Prostate gland (tissue), 2 donors: ENCODE results near the gene ADAMTS17. TPM values are rescaled to one million over a fixed set of nuclear protein-coding genes. Genes with fewer than 3 reads are reported as not detected.

Source experiments
- DNase-seq: peaks from one replicate; pipeline ENCODE4 v3.0.0-alpha.2; 2019; ENCODE audit warnings: low spot score
- H3K27ac ChIP-seq, 2 donors: fragments of 200-600 bp; sonication (generic); 2 replicates each; pipeline ENCODE4 v1.5.1; 2017 to 2019
- H3K27me3 ChIP-seq: fragments of 200-600 bp; sonication (generic); replicated peaks from 2 replicates; pipeline ENCODE4 v1.5.1; 2019; ENCODE audit not compliant: insufficient read depth
- H3K36me3 ChIP-seq, 2 donors: fragments of 200-600 bp; sonication (generic); 1 replicate in 1 of 2; 2 replicates in 1 of 2; pipeline versions ENCODE4 v1.5.1 to v1.8.1; 2017 to 2019
- H3K4me1 ChIP-seq: fragments of 200-600 bp; sonication (generic); replicated peaks from 2 replicates; pipeline ENCODE4 v1.5.1; 2019
- H3K4me3 ChIP-seq, 2 donors: fragments of 200-600 bp; sonication (generic); 2 replicates each; pipeline ENCODE4 v1.5.1; 2017 to 2019
- H3K9me3 ChIP-seq: fragments of 200-600 bp; sonication (generic); 2 replicates; pipeline ENCODE4 v1.5.1; 2017
- CTCF ChIP-seq, 4 experiments: fragments of 200-600 bp in 2 of 4; fragments of 450-650 bp in 2 of 4; sonication (generic) in 2 of 4; IDR thresholded peaks; 1 replicate in 3 of 4; 2 replicates in 1 of 4; pipeline ENCODE4 v1.5.1; 2016 to 2019; ENCODE audit warnings: antibody characterized with exemption in 4 of 4, mild to moderate bottlenecking in 2 of 4, moderate library complexity in 2 of 4
- POLR2A ChIP-seq: fragments of 450-650 bp; IDR thresholded peaks from one replicate; pipeline ENCODE4 v1.6.1; 2016; ENCODE audit warnings: antibody characterized with exemption, mild to moderate bottlenecking
- POLR2AphosphoS5 ChIP-seq: sonication (generic); formaldehyde crosslinking; IDR thresholded peaks from one replicate; pipeline ENCODE4 v1.6.1; 2017; ENCODE audit warnings: antibody characterized with exemption
- WGBS: methylation state at CpG from one replicate; pipeline ENCODE4 v1.1.5; 2018; 5-methylcytosine and 5-hydroxymethylcytosine counted together
- intact Hi-C: fragments of 100-400 bp; cut with DNase I; formaldehyde crosslinking; loops from one replicate; pipeline ENCODE4 v1.14.2; 2022
- total RNA-seq, 2 donors: library from RNA; depleted of rRNA; stranded (reverse); fragments of >200 nt; gene quantifications; one replicate each; pipeline ENCODE4 v1.1.0, GENCODE V29; 2016

The ADAMTS17 gene
- total RNA-seq, 2 donors from 2014 or later: 2.7 to 5.6 TPM

GRCh38 chr15:100052716-100053473 is 288.9 kb downstream of the ADAMTS17 start:
- intact Hi-C loops: no loop called here
- no peaks in the 10 kb centered on the region for H3K4me1 ChIP-seq
- DNase-seq: no peak
- TF ChIP-seq POLR2A (no peak), CTCF (IDR thresholded peaks at IDR 0.05) (no peak), POLR2AphosphoS5 (no peak)
- no peak overlapping the region for H3K4me3 ChIP-seq
- no peak overlapping the region for H3K27ac ChIP-seq
- no peaks in the 10 kb centered on the region for H3K9me3 ChIP-seq
- no peaks in the 10 kb centered on the region for H3K27me3 ChIP-seq
- WGBS: 73% methylated on average over 19 of the region's 19 CpGs
- H3K36me3 ChIP-seq: no peaks in the 10 kb centered on the region

GRCh38 chr15:100050877-100051786 is 290.6 kb downstream of the ADAMTS17 start:
- Histone ChIP-seq H3K4me1 (no peaks in the 10 kb centered on the region), H3K27ac (no peak overlapping the region), H3K9me3 (no peaks in the 10 kb centered on the region), H3K27me3 (no peaks in the 10 kb centered on the region), H3K4me3 (no peak overlapping the region), H3K36me3 (no peaks in the 10 kb centered on the region)
- 87% methylated on average over 19 of the region's 19 CpGs for WGBS
- TF ChIP-seq POLR2A: no peak
- TF ChIP-seq CTCF (IDR thresholded peaks at IDR 0.05): no peak
- TF ChIP-seq POLR2AphosphoS5: no peak
- no peak for DNase-seq
- intact Hi-C loops: no loop called here

GRCh38 chr15:100049936-100050876 is 291.6 kb downstream of the ADAMTS17 start:
- no peak overlapping the region for H3K27ac ChIP-seq
- no peaks in the 10 kb centered on the region for H3K36me3 ChIP-seq
- no peak for DNase-seq
- H3K4me3 ChIP-seq: no peak overlapping the region
- 91% methylated on average over 10 of the region's 10 CpGs for WGBS
- no peaks in the 10 kb centered on the region for H3K27me3 ChIP-seq
- H3K9me3 ChIP-seq: no peaks in the 10 kb centered on the region
- no peaks in the 10 kb centered on the region for H3K4me1 ChIP-seq
- no peak for TF ChIP-seq POLR2A
- no peak for TF ChIP-seq POLR2AphosphoS5
- no peak for TF ChIP-seq CTCF (IDR thresholded peaks at IDR 0.05)
- intact Hi-C loops: no loop called here

GRCh38 chr15:100049483-100049882 is 292.3 kb downstream of the ADAMTS17 start:
- no peak for TF ChIP-seq POLR2A
- no peak for TF ChIP-seq CTCF (IDR thresholded peaks at IDR 0.05)
- no peak for TF ChIP-seq POLR2AphosphoS5
- 96% methylated on average over 2 of the region's 2 CpGs for WGBS

More at GRCh38 chr15:100049483-100049882, 292.3 kb downstream of the ADAMTS17 start:
- Histone ChIP-seq H3K36me3 (no peaks in the 10 kb centered on the region), H3K27me3 (no peaks in the 10 kb centered on the region), H3K27ac (no peak overlapping the region), H3K9me3 (no peaks in the 10 kb centered on the region), H3K4me3 (no peak overlapping the region), H3K4me1 (no peaks in the 10 kb centered on the region)
- no peak for DNase-seq
- intact Hi-C loops: no loop called here
